NCI-H345 treated with DMSO at 0.1 percent for 48 hours (cell line): ENCODE results near the gene COG3.

Source experiments
- DNase-seq: peaks from one replicate; lab custom pipeline; 2025; ENCODE audit not compliant: unreplicated experiment; lab: John Stamatoyannopoulos, UW

Gene COG3

GRCh38 chr13:45544520-45544919 lies 79.8 kb downstream of the COG3 start:
- DNase-seq = no peak

- no peak for DNase-seq
Measured at GRCh38 chr13:45545686-45546409, 81.1 kb downstream of the COG3 start.

GRCh38 chr13:45546410-45546765 lies 81.6 kb downstream of the COG3 start:
- DNase-seq = no peak

GRCh38 chr13:45548281-45548680 lies 83.5 kb downstream of the COG3 start:
- no peak for DNase-seq

GRCh38 chr13:45554604-45555109 lies 89.9 kb downstream of the COG3 start:
- no peak for DNase-seq

GRCh38 chr13:45564133-45564776 lies 99.5 kb downstream of the COG3 start:
- DNase-seq = no peak

- DNase-seq = no peak
Measured at GRCh38 chr13:45565331-45565730, 100.6 kb downstream of the COG3 start.

GRCh38 chr13:45575146-45575829 lies 110.5 kb downstream of the COG3 start:
- no peak for DNase-seq

- DNase-seq = no peak
Measured at GRCh38 chr13:45575830-45576180, 111.1 kb downstream of the COG3 start.

- no peak for DNase-seq
Measured at GRCh38 chr13:45576466-45576865, 111.7 kb downstream of the COG3 start.

GRCh38 chr13:45582408-45583076 lies 117.8 kb downstream of the COG3 start:
- no peak for DNase-seq

- DNase-seq = no peak
Measured at GRCh38 chr13:45584816-45585215, 120.1 kb downstream of the COG3 start.
